ENCODE results near the gene NAV3.
"Not testable (repeated sequence)": the region's sequence is repeated elsewhere in the genome, so short reads cannot be mapped to it uniquely, and the experiment has no call there.

Gene NAV3

GRCh38 chr12:78198896-78199295, 368.2 kb downstream of the NAV3 start:
- DNase-seq: no peak

GRCh38 chr12:78199926-78200325, 369.2 kb downstream of the NAV3 start:
- DNase-seq: no peak

- DNase-seq: no peak
These were observed 374.2 kb downstream of the NAV3 start for GRCh38 chr12:78204926-78205325.

- DNase-seq: no peak
These were observed 377.4 kb downstream of the NAV3 start for GRCh38 chr12:78208092-78208491.

GRCh38 chr12:78209846-78210505, 379.3 kb downstream of the NAV3 start:
- no peak for DNase-seq

- DNase-seq: no peak
These were observed 379.8 kb downstream of the NAV3 start for GRCh38 chr12:78210506-78210860.

GRCh38 chr12:78210894-78211302, 380.2 kb downstream of the NAV3 start:
- no peak for DNase-seq

GRCh38 chr12:78220811-78221210, 390.1 kb downstream of the NAV3 start:
- no peak for DNase-seq

GRCh38 chr12:78224154-78224553, 393.5 kb downstream of the NAV3 start:
- DNase-seq: no peak

- DNase-seq: no peak
These were observed 396.1 kb downstream of the NAV3 start for GRCh38 chr12:78226763-78227162.

- no peak for DNase-seq
These were observed 399.0 kb downstream of the NAV3 start for GRCh38 chr12:78229591-78230101.

- DNase-seq: no peak
These were observed 402.1 kb downstream of the NAV3 start for GRCh38 chr12:78232756-78233155.

- no peak for DNase-seq
These were observed 405.6 kb downstream of the NAV3 start for GRCh38 chr12:78236264-78236663.

GRCh38 chr12:78239544-78239943, 408.9 kb downstream of the NAV3 start:
- DNase-seq: no peak

GRCh38 chr12:78240827-78241226, 410.1 kb downstream of the NAV3 start:
- no peak for DNase-seq

- no peak for DNase-seq
These were observed 410.8 kb downstream of the NAV3 start for GRCh38 chr12:78241446-78241845.

GRCh38 chr12:78244916-78245507, 414.3 kb downstream of the NAV3 start:
- DNase-seq: no peak

- no peak for DNase-seq
These were observed 417.6 kb downstream of the NAV3 start for GRCh38 chr12:78248321-78248720.

- no peak for DNase-seq
These were observed 418.9 kb downstream of the NAV3 start for GRCh38 chr12:78249578-78249977.

GRCh38 chr12:78257662-78258061, 427.0 kb downstream of the NAV3 start:
- not testable (repeated sequence) for DNase-seq

GRCh38 chr12:78260976-78261375, 430.3 kb downstream of the NAV3 start:
- no peak for DNase-seq

- DNase-seq: no peak
These were observed 431.2 kb downstream of the NAV3 start for GRCh38 chr12:78261901-78262300.
